Stimulated activated memory B cell treated with anti-CD40 and anti-IgM and Interleukin-4, amounts not matched to agents 10 μg/mL and 1 μg/mL and 100 μg/mL, for 72 hours (primary cell): ENCODE measurements around the gene ZNF723.
"Not testable (repeated sequence)": the region's sequence is repeated elsewhere in the genome, so short reads cannot be mapped to it uniquely, and the experiment has no call there.

Source experiments
- ATAC-seq: fragments of 150-1000 bp; cut with Tn5 transposase; 2 replicates; pipeline ENCODE4 v1.10.0; 2021
- H3K27ac Mint-ChIP-seq: one replicate; pipeline ENCODE4 v1.8.0; 2022; ENCODE audit warnings: mild to moderate bottlenecking, mixed read lengths
- H3K27me3 Mint-ChIP-seq: one replicate; pipeline ENCODE4 v1.8.0; 2022; ENCODE audit warnings: mixed read lengths
- H3K36me3 Mint-ChIP-seq: one replicate; pipeline ENCODE4 v1.8.0; 2022; ENCODE audit warnings: mixed read lengths
- H3K4me1 Mint-ChIP-seq: one replicate; pipeline ENCODE4 v1.8.0; 2022; ENCODE audit warnings: mixed read lengths
- H3K4me3 Mint-ChIP-seq: one replicate; pipeline ENCODE4 v1.8.0; 2022; ENCODE audit warnings: mild to moderate bottlenecking, moderate library complexity, mixed read lengths
- H3K9me3 Mint-ChIP-seq: one replicate; pipeline ENCODE4 v1.8.0; 2022; ENCODE audit warnings: mixed read lengths

The ZNF723 gene

GRCh38 chr19:22832031-22832762, at the start of gene ZNF723:
TSS of gene ZNF723 (plus strand) at chr19:22832291. CDS start at chr19:22832380, 89 bp downstream.
- no peak for ATAC-seq
- H3K27ac Mint-ChIP-seq = no peak within 1 kb of the TSS
- H3K4me1 Mint-ChIP-seq = no peaks in the 10 kb centered on the region
- H3K36me3 Mint-ChIP-seq = no peaks in the 10 kb centered on the region
- H3K9me3 Mint-ChIP-seq = peaks cover 2% of the 10 kb centered on the region
- H3K27me3 Mint-ChIP-seq = no peaks in the 10 kb centered on the region
- H3K4me3 Mint-ChIP-seq = peak within 1 kb of the TSS; percentile 29

GRCh38 chr19:22783651-22784410, 48.3 kb upstream of the ZNF723 start, which contains the start of gene ZNF99:
TSS of gene ZNF99 (minus strand) at chr19:22784151. CDS start at chr19:22784016, 135 bp downstream.
- ATAC-seq = no peak
- no peaks in the 10 kb centered on the region for H3K4me1 Mint-ChIP-seq
- no peak within 1 kb of the TSS for H3K27ac Mint-ChIP-seq
- H3K9me3 Mint-ChIP-seq = peaks cover 10% of the 10 kb centered on the region
- H3K4me3 Mint-ChIP-seq = no peak within 1 kb of the TSS
- H3K27me3 Mint-ChIP-seq = no peaks in the 10 kb centered on the region
- H3K36me3 Mint-ChIP-seq = no peaks in the 10 kb centered on the region

GRCh38 chr19:22792863-22793262, 39.2 kb upstream of the ZNF723 start:
- peaks cover 27% of the 10 kb centered on the region for H3K9me3 Mint-ChIP-seq
- not testable (repeated sequence) for H3K36me3 Mint-ChIP-seq, H3K27me3 Mint-ChIP-seq, H3K4me1 Mint-ChIP-seq, H3K27ac Mint-ChIP-seq, ATAC-seq, H3K4me3 Mint-ChIP-seq

GRCh38 chr19:22797040-22797439, 35.1 kb upstream of the ZNF723 start:
- peaks cover 35% of the 10 kb centered on the region for H3K9me3 Mint-ChIP-seq
- H3K4me1 Mint-ChIP-seq = no peaks in the 10 kb centered on the region
- H3K27me3 Mint-ChIP-seq = no peaks in the 10 kb centered on the region
- no peak overlapping the region for H3K4me3 Mint-ChIP-seq
- ATAC-seq = no peak
- H3K36me3 Mint-ChIP-seq = no peaks in the 10 kb centered on the region
- no peak overlapping the region for H3K27ac Mint-ChIP-seq

- no peaks in the 10 kb centered on the region for H3K4me1 Mint-ChIP-seq
- ATAC-seq = no peak
- no peaks in the 10 kb centered on the region for H3K27me3 Mint-ChIP-seq
- no peak overlapping the region for H3K27ac Mint-ChIP-seq
- no peak overlapping the region for H3K4me3 Mint-ChIP-seq
- H3K36me3 Mint-ChIP-seq = no peaks in the 10 kb centered on the region
- peaks cover 15% of the 10 kb centered on the region for H3K9me3 Mint-ChIP-seq
These were observed 25.7 kb upstream of the ZNF723 start for GRCh38 chr19:22806418-22806817.

GRCh38 chr19:22807061-22807835, 24.8 kb upstream of the ZNF723 start:
- peak; percentile 36 for ATAC-seq
- Mint-ChIP-seq H3K4me1 (no peaks in the 10 kb centered on the region), H3K9me3 (peaks cover 11% of the 10 kb centered on the region), H3K36me3 (no peaks in the 10 kb centered on the region), H3K4me3 (no peak overlapping the region), H3K27me3 (no peaks in the 10 kb centered on the region), H3K27ac (no peak overlapping the region)

GRCh38 chr19:22814124-22814523, 18.0 kb upstream of the ZNF723 start:
- Mint-ChIP-seq H3K27ac (no peak overlapping the region), H3K36me3 (no peaks in the 10 kb centered on the region), H3K27me3 (no peaks in the 10 kb centered on the region), H3K4me1 (no peaks in the 10 kb centered on the region), H3K9me3 (peaks cover 11% of the 10 kb centered on the region), H3K4me3 (no peak overlapping the region)
- ATAC-seq = no peak

GRCh38 chr19:22831211-22831610, 880 bp upstream of the ZNF723 start:
- peaks cover 2% of the 10 kb centered on the region for H3K9me3 Mint-ChIP-seq
- H3K4me1 Mint-ChIP-seq = no peaks in the 10 kb centered on the region
- no peaks in the 10 kb centered on the region for H3K27me3 Mint-ChIP-seq
- no peaks in the 10 kb centered on the region for H3K36me3 Mint-ChIP-seq
- ATAC-seq = no peak
- H3K27ac Mint-ChIP-seq = no peak overlapping the region
- no peak overlapping the region for H3K4me3 Mint-ChIP-seq

GRCh38 chr19:22857713-22858320, 25.7 kb downstream of the ZNF723 start:
- not testable (repeated sequence) for ATAC-seq, H3K27me3 Mint-ChIP-seq, H3K4me3 Mint-ChIP-seq, H3K4me1 Mint-ChIP-seq, H3K27ac Mint-ChIP-seq
- Mint-ChIP-seq H3K36me3 (peaks cover 11% of the 10 kb centered on the region), H3K9me3 (peaks cover 20% of the 10 kb centered on the region)

- Mint-ChIP-seq H3K36me3 (no peaks in the 10 kb centered on the region), H3K27ac (no peak overlapping the region), H3K9me3 (peaks cover 13% of the 10 kb centered on the region), H3K4me3 (no peak overlapping the region), H3K27me3 (no peaks in the 10 kb centered on the region), H3K4me1 (no peaks in the 10 kb centered on the region)
- no peak for ATAC-seq
These were observed 50.7 kb downstream of the ZNF723 start for GRCh38 chr19:22882797-22883196.

- Mint-ChIP-seq H3K27me3 (no peaks in the 10 kb centered on the region), H3K9me3 (peaks cover 18% of the 10 kb centered on the region)
These were observed 61.8 kb downstream of the ZNF723 start for GRCh38 chr19:22893855-22894270.

GRCh38 chr19:22901431-22902130, 69.5 kb downstream of the ZNF723 start:
- Mint-ChIP-seq H3K4me1 (no peaks in the 10 kb centered on the region), H3K27ac (no peak overlapping the region), H3K36me3 (no peaks in the 10 kb centered on the region), H3K27me3 (no peaks in the 10 kb centered on the region), H3K4me3 (no peak overlapping the region), H3K9me3 (peaks cover 9% of the 10 kb centered on the region)
- peak; percentile 51 for ATAC-seq

More at GRCh38 chr19:22893855-22894270, 61.8 kb downstream of the ZNF723 start:
- Mint-ChIP-seq H3K4me3 (no peak overlapping the region), H3K4me1 (no peaks in the 10 kb centered on the region), H3K27ac (no peak overlapping the region), H3K36me3 (no peaks in the 10 kb centered on the region)
- no peak for ATAC-seq
